NCI-H1694 treated with DMSO at 0.1 percent for 48 hours (cell line): ENCODE data around the gene LAMB4.

ENCODE experiments used
- DNase-seq: peaks from one replicate; lab custom pipeline; 2025; lab: John Stamatoyannopoulos, UW

Gene LAMB4, protein sequence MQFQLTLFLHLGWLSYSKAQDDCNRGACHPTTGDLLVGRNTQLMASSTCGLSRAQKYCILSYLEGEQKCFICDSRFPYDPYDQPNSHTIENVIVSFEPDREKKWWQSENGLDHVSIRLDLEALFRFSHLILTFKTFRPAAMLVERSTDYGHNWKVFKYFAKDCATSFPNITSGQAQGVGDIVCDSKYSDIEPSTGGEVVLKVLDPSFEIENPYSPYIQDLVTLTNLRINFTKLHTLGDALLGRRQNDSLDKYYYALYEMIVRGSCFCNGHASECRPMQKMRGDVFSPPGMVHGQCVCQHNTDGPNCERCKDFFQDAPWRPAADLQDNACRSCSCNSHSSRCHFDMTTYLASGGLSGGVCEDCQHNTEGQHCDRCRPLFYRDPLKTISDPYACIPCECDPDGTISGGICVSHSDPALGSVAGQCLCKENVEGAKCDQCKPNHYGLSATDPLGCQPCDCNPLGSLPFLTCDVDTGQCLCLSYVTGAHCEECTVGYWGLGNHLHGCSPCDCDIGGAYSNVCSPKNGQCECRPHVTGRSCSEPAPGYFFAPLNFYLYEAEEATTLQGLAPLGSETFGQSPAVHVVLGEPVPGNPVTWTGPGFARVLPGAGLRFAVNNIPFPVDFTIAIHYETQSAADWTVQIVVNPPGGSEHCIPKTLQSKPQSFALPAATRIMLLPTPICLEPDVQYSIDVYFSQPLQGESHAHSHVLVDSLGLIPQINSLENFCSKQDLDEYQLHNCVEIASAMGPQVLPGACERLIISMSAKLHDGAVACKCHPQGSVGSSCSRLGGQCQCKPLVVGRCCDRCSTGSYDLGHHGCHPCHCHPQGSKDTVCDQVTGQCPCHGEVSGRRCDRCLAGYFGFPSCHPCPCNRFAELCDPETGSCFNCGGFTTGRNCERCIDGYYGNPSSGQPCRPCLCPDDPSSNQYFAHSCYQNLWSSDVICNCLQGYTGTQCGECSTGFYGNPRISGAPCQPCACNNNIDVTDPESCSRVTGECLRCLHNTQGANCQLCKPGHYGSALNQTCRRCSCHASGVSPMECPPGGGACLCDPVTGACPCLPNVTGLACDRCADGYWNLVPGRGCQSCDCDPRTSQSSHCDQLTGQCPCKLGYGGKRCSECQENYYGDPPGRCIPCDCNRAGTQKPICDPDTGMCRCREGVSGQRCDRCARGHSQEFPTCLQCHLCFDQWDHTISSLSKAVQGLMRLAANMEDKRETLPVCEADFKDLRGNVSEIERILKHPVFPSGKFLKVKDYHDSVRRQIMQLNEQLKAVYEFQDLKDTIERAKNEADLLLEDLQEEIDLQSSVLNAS (N-terminal part only)

GRCh38 chr7:108130261-108130660 lies at the start of gene LAMB4:
TSS of gene LAMB4 (minus strand) at chr7:108130361. CDS start at chr7:108123164, 7,197 bp downstream.
- no peak for DNase-seq

- DNase-seq: no peak
These were observed 48.2 kb upstream of the LAMB4 start for GRCh38 chr7:108178398-108178797.

GRCh38 chr7:108171164-108171563 lies 41.0 kb upstream of the LAMB4 start:
- no peak for DNase-seq

GRCh38 chr7:108170251-108170650 lies 40.1 kb upstream of the LAMB4 start:
- no peak for DNase-seq

GRCh38 chr7:108167460-108167859 lies 37.3 kb upstream of the LAMB4 start:
- DNase-seq: no peak

DNA sequence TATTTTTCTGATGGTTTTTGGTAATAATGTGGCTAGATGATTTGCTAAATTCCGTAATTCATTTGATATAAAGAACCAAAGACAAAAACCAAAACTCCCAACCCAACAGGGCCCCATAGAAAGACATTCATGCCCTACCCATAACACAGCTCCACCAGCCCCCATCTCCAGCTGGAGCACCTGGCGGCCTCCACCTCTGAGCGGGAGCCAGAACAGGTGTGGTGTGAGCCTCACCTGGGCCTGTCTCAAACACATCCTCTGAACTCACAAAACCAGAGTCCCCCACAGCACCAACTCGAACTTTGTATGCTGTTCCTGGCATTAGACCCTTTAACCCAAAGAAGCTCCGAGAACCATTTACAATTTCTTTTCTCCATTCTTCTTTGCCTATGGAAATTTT lies 36.5 kb upstream of the LAMB4 start:
- no peak for DNase-seq

DNA sequence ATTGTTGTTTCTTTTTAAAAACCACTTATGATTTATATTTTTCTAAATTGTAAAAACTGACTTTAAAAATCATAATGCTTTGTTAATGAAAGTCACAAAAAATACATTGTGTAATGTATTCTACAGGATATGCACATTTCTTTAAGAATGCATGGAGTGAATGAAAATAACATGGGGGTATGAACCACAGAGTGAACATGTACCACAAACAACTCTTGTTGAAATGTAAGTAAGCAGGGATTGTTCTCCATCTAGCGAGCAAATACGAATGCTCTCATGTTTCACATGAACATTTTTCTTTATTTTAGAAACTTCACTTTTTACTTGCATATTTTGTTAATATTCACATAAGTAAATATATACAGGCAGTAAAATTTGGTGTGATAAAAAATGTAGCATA lies 35.6 kb upstream of the LAMB4 start:
- DNase-seq: no peak

GRCh38 chr7:108164946-108165345 lies 34.8 kb upstream of the LAMB4 start:
- no peak for DNase-seq

GRCh38 chr7:108164342-108164741 lies 34.2 kb upstream of the LAMB4 start:
- DNase-seq: no peak

DNA sequence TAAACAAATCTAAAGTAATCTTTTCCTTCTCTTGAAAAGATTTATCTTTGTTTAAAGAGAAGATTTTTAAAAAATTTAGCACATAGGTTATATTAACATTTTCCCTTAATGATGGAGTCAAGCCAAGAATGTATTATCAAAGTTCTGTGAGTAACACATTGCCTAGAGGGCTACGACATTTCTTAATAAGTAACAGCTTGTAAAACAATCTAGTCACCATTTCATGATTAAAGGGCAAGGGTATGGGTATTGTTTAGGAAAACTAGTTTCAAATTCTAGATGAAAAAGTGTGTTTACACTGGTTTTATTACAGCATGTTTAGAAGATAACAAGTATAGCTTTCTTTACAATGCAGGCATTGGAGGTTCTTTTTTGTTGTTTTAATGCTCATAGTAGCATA lies 28.6 kb upstream of the LAMB4 start:
- DNase-seq: no peak

DNA sequence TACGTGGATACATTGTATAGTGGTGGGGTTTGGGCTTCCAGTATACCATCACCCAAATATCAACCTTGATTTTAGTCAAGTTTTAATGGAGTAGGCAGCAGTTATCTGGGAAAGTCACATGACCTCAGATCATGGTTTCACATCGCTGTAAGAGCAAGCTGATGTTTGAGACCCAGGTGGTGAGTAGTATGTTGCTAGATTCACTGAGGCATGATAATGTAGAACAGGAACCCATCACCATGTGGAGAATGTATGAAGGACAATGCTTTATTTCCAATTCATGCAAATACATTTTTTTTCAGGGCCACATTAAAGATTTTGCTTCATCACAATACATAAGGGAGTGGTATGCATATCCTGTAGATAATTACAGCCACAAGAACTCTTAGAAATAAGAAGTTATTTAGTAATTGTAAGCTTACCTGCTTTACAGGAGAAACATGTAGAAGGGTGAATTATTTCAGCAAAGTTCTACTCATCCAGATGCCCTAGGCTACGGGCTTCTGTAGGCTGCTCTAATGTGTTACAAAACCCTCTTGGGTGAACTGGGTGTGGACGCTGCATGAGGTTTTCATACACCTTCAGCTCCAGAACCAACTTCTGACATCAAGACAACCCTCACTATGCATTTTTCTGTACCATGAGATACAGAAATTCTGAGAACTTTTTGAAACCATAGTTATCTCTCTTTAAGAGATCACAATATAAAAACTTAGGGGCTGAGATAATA lies 27.6 kb upstream of the LAMB4 start:
- no peak for DNase-seq

DNA sequence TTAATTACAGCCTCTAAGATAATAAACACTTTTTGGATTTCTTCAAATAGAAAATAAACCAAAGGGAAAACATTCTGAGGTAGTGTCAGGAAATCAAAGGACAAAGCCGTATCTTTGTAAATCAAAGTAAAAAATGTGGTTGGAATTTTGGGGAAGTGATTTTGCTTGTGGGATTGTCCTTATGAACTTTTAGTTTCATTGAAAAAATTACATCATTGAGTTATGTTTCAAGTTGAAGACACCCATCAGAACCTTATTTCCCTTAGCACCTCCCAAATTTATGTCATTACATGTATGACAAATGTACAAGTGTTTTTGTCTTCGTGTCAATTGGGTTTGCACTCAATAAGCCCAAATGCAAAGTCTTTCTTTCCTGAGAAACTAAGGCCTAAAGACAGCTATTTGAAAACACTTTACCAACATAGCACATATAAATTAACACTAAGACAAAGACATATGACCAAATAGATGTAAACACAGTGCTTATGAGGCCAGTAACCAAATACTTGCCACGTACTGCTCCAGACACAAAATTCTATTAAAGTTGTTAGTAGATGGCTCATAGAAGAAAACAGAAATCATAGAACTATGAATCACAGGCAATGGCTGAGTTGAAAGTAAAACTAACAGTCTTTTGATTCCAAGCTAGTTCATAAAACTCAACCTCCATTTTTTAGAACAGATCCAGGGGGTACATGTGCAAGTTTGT lies 26.9 kb upstream of the LAMB4 start:
- DNase-seq: no peak

- DNase-seq: no peak
These were observed 22.0 kb upstream of the LAMB4 start for GRCh38 chr7:108152198-108152597.

DNA sequence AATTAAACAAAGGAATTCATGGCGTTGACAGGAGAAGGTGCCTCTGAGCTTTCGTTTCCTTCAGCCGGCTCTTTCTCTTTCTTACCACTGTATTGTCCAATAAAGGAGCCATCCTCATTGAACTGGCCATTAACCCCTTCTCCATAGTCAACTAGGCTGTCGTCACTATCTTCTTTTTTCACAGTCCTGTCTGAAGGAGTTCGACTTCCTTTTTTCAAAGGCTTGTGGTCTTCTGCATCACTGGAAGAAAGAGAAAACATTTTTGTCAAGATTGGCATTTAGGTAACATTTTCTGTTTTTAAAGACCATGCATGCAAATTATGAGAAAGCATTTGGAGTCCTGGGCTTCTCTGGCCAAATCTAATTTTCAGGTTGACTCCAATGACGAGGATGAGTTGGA lies 19.7 kb upstream of the LAMB4 start:
- DNase-seq: no peak

GRCh38 chr7:108149119-108149518 lies 19.0 kb upstream of the LAMB4 start:
- DNase-seq: no peak

DNA sequence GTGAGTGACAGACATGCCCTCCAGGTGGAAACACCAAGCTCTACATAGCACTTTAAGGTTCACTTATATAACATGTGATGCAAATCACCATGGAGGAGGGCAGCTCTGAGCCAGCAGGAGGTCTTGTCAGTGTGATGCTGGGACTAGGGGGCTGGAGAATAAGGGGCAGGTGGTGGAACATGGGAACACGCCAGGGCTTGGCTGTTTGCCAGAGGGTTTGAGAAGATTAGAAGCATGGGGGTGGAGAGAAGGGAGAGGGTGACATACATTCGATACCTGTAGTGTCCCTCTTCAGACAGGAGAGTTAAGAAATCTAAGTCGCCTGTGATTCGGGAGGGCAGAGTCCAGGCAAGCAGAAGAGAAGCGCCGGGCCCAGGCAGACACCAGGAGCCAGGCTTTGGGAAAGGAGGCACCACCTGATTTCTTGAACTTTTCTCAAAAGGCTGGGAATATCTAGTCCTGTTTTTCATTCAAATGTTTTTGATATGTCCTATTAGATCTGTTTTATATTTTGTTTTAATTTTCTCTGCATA lies 16.9 kb upstream of the LAMB4 start:
- peak; percentile 48 for DNase-seq

DNA sequence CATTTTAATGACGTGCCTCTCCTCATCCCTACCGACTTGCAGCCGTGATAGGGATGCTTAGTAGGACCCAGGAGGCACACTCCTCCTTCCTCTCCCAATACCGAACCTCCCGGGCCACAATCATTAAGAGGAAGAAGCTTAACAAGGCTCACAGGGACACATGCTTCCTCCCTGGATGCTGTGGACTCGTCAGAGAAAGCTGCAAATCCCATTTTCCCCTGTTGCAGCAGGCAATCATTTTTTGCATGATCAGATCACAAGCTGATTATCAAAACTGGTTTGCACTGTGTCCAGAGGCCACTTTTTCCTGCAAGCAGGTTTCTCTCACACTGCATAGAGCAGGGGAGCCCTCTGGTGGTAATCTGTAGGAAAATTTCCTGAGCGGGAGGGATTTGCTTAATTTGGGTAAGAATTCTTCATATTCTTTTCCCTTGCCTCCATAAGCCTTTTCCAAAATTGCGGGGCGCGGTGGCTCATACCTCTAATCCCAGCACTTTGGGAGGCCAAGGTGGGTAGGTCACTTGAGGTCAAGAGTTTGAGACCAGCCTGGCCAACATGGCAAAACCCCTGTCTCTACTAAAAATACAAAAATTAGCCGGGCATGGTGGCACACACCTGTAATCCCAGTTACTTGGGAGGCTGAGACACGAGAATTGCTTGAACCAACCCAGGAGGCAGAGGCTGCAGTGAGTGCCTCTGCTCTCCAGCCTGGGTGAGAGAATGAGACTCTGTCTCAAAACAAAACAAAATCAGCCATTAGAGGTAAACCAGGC lies 16.1 kb upstream of the LAMB4 start:
- peak; percentile 76 for DNase-seq

DNA sequence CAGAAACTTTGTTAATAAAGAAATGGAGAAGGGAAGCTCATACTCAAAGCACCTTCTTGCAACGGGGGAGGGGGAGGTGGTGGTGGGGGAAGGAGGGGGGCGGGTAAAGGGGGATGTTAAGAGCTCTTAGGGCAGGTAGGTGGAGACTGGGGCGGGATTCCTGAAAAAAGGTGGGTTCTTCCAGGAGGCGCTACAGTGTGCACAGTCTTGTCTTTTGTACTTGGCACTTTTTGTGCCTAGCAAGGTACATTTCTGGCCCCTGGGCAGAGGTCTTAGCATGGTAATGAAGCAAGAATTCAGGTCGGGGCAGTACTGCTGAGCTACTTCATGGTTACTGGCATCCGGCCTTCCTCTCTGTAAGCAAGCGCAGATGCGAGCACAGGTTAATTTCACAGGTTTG lies 15.2 kb upstream of the LAMB4 start:
- DNase-seq: no peak

DNA sequence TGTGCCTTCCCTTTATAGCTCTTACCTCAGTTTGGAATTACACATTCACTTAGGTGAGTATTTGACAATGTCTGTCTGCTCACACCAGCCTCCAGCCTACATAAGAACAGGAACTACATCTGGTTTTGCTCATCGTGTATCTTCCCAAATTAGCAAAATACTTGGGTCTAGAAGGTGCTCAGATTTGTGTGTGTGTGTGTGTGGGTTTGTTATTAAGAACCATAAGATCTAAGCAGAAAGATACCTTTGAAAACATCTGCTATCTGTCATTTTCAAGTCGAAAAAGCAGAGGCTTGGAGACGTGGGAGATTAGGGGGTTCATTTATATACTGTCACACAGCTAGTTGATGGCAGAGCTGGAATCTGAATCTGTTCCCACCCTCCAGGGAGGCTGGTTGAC lies 14.8 kb upstream of the LAMB4 start:
- DNase-seq: no peak
